ENCODE data around the gene WNT6.
A peak's percentile ranks its signal among the peaks of the same experiment; 100 is the strongest.

Gene WNT6

DNA sequence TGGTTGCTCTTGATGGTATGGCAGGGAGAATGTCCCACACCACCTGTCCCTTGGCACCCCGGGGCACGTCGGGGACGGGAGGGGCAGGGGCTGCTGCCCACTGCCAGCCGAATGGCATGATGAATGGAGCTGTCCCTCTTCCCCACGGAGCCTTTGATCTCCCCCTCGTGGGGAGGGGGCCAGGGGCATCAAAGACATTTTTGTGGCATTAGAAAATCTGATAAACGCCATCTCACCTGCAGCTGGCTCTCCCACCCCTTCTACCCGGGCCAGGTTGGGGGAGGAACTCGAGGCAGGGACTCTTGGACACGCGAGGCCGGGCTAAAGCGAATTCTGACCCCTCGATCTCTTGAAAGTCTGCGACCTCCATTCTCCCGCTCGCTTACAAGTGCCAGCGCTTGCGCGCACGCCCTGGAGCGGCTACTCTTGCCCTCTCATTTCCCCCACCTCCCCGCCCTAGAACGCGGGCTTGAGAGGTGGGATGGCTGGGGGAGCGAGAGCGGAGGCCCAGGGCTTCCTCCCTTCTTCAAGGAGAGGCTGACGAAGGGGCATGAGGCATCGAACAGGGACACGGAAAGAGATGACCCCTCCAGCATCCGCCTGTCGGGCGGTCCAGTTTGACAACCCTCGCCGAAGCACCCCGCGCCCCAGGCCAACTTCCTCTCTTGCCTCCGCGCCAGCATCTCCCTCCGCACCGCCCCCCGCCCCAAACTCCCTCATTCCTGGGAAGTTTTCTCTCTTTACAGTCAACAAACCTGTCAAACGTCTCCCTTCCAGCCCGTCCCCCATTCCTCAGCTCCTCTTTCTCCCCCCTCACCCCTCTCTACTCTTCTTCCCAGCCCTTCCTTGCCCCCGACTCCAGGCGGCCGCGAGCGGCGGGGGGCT is 692 bp upstream of the WNT6 start:
- no peaks in the 10 kb centered on the region for H3K9me3 Mint-ChIP-seq
- ATAC-seq (no peak), DNase-seq (no peak)
- H3K27me3 Mint-ChIP-seq: peaks cover 89% of the 10 kb centered on the region
- peaks cover 15% of the 10 kb centered on the region for H3K4me1 Mint-ChIP-seq
- no peak overlapping the region for H3K27ac Mint-ChIP-seq
- H3K36me3 Mint-ChIP-seq (ENCODE audit: low read depth): no peaks in the 10 kb centered on the region
- H3K4me3 Mint-ChIP-seq: peak overlapping the region; percentile 29

GRCh38 chr2:218859988-218860831 is 605 bp downstream of the WNT6 start:
- no peaks in the 10 kb centered on the region for H3K36me3 Mint-ChIP-seq (ENCODE audit: low read depth)
- no peak overlapping the region for H3K27ac Mint-ChIP-seq
- H3K9me3 Mint-ChIP-seq: no peaks in the 10 kb centered on the region
- H3K27me3 Mint-ChIP-seq: peaks cover 78% of the 10 kb centered on the region
- ATAC-seq (no peak), DNase-seq (no peak)
- peak overlapping the region; percentile 25 for H3K4me3 Mint-ChIP-seq
- H3K4me1 Mint-ChIP-seq: peaks cover 15% of the 10 kb centered on the region

DNA sequence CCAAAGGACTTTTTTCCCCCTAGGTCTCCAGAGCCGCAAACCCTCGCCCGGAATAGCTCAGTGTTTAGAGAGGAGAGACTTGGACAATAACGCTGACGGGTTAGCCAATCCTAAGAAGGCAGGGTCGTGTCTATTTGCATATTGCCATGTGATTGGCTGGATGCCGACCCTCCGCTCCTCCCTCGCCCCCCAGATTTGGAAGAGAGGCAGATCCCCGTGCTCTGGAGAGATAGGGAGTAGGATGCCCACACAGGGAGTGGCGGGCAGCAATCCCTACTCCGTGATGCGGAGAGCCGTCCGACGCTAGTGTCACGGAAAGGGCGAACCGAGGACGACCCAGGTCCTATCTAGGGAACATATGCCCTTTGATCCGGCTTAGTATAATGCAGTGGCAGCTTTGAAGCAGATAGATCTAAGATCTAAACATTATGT is 1.4 kb downstream of the WNT6 start:
- Mint-ChIP-seq H3K4me1 (peaks cover 15% of the 10 kb centered on the region), H3K27me3 (peaks cover 73% of the 10 kb centered on the region), H3K4me3 (no peak overlapping the region), H3K9me3 (no peaks in the 10 kb centered on the region), H3K27ac (no peak overlapping the region), H3K36me3 (ENCODE audit: low read depth) (no peaks in the 10 kb centered on the region)
- ATAC-seq: peak; percentile 33
- DNase-seq: no peak

- DNase-seq: no peak
- Mint-ChIP-seq H3K36me3 (ENCODE audit: low read depth) (no peaks in the 10 kb centered on the region), H3K9me3 (no peaks in the 10 kb centered on the region), H3K27ac (no peak overlapping the region), H3K27me3 (peaks cover 69% of the 10 kb centered on the region), H3K4me1 (peaks cover 13% of the 10 kb centered on the region), H3K4me3 (no peak overlapping the region)
- no peak for ATAC-seq
Observed at GRCh38 chr2:218861645-218862318, 2.2 kb downstream of the WNT6 start.

GRCh38 chr2:218863021-218863520 is 3.5 kb downstream of the WNT6 start:
- ATAC-seq (no peak), DNase-seq (no peak)
- no peaks in the 10 kb centered on the region for H3K9me3 Mint-ChIP-seq
- H3K36me3 Mint-ChIP-seq (ENCODE audit: low read depth): no peaks in the 10 kb centered on the region
- H3K27me3 Mint-ChIP-seq: peaks cover 64% of the 10 kb centered on the region
- no peak overlapping the region for H3K27ac Mint-ChIP-seq
- H3K4me1 Mint-ChIP-seq: peaks cover 13% of the 10 kb centered on the region
- H3K4me3 Mint-ChIP-seq: no peak overlapping the region

GRCh38 chr2:218865396-218865795 is 5.8 kb downstream of the WNT6 start:
- Mint-ChIP-seq H3K27me3 (peaks cover 59% of the 10 kb centered on the region), H3K4me3 (no peak overlapping the region), H3K4me1 (peaks cover 6% of the 10 kb centered on the region), H3K27ac (no peak overlapping the region), H3K36me3 (ENCODE audit: low read depth) (no peaks in the 10 kb centered on the region), H3K9me3 (no peaks in the 10 kb centered on the region)
- DNase-seq: no peak
- ATAC-seq: no peak

DNA sequence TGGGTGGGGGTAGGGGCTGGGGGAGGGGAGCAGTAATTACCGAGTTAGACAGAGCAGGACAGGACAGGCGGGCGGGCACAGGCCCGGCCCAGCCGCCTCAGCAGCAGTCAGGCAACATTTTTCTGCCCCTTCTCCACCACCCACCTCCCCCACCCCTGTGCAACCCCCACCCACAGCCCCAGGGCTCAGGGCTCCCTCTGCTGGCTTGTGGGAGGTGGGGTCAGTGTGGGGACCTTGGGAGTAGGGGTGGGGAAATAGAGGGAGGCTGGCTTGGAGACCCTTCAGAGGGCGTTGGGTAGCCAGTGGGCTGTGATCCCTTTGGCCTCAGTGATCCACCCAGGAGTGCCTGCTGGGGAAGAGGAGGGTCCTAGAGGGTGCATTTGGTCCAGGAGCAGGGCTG is 6.4 kb downstream of the WNT6 start:
- Mint-ChIP-seq H3K4me1 (peaks cover 5% of the 10 kb centered on the region), H3K27me3 (peaks cover 59% of the 10 kb centered on the region), H3K4me3 (no peak overlapping the region), H3K36me3 (ENCODE audit: low read depth) (no peaks in the 10 kb centered on the region), H3K9me3 (no peaks in the 10 kb centered on the region), H3K27ac (no peak overlapping the region)
- DNase-seq (no peak), ATAC-seq (no peak)

DNA sequence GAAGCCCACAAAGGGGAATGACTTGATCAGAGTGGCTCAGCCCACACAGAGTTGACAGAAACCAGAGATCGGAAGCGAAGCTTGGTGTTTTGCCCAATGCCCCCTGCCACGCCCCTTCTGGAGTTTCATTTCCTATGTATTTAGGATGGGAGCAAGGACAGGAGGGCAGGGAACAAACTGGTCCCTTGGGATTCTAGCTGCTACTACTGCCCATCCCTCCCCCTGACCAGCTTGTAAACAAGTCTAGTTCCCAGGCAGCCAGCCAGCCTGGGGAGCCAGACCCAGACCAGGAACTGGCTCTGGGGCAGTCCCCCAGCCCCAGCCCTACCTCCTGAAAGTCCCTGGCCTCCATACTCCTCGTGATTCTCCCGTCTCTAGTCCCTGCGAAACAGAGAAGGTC is 8.3 kb downstream of the WNT6 start:
- no peak for DNase-seq
- Mint-ChIP-seq H3K27me3 (peaks cover 55% of the 10 kb centered on the region), H3K4me1 (peaks cover 13% of the 10 kb centered on the region), H3K9me3 (no peaks in the 10 kb centered on the region), H3K4me3 (no peak overlapping the region), H3K27ac (no peak overlapping the region), H3K36me3 (ENCODE audit: low read depth) (no peaks in the 10 kb centered on the region)
- ATAC-seq: no peak

DNA sequence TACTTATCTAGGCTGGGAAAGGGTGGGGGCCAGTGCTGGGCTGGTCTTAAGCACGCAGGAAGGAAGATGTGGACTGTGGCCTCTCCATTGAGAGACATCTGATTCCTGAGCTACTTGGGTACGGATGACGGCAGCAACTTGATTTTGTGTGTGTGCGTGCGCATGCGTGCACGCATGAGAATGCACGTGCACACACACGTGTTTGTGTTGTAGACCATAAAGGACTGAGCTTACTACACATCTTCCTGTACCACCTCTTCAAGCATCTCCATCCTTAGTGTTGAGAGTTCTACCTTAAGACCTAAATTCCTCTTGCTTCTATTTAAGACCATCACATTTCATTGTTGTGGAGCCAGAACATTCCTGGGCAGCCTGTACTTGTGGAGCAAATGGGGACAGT is 9.5 kb downstream of the WNT6 start:
- peaks cover 17% of the 10 kb centered on the region for H3K4me1 Mint-ChIP-seq
- H3K27me3 Mint-ChIP-seq: peaks cover 50% of the 10 kb centered on the region
- no peaks in the 10 kb centered on the region for H3K36me3 Mint-ChIP-seq (ENCODE audit: low read depth)
- no peak overlapping the region for H3K4me3 Mint-ChIP-seq
- no peak overlapping the region for H3K27ac Mint-ChIP-seq
- ATAC-seq: no peak
- DNase-seq: no peak
- no peaks in the 10 kb centered on the region for H3K9me3 Mint-ChIP-seq

DNA sequence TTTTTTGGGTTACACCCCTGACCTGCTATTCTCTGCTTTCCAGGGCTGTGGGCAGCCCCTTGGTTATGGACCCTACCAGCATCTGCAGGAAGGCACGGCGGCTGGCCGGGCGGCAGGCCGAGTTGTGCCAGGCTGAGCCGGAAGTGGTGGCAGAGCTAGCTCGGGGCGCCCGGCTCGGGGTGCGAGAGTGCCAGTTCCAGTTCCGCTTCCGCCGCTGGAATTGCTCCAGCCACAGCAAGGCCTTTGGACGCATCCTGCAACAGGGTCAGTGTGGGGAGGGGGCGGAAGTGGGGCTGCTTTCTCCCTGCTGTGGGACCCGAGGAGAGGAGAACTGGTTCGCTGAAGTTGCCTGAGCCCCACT is 11.4 kb downstream of the WNT6 start:
- H3K36me3 Mint-ChIP-seq (ENCODE audit: low read depth): no peaks in the 10 kb centered on the region
- no peak for ATAC-seq
- H3K9me3 Mint-ChIP-seq: no peaks in the 10 kb centered on the region
- H3K4me1 Mint-ChIP-seq: peaks cover 17% of the 10 kb centered on the region
- peaks cover 64% of the 10 kb centered on the region for H3K27me3 Mint-ChIP-seq
- H3K27ac Mint-ChIP-seq: no peak overlapping the region
- H3K4me3 Mint-ChIP-seq: peak overlapping the region; percentile 48
- no peak for DNase-seq

GRCh38 chr2:218871345-218872302 is 12.0 kb downstream of the WNT6 start:
- Mint-ChIP-seq H3K4me1 (peaks cover 18% of the 10 kb centered on the region), H3K4me3 (peak overlapping the region; percentile 64), H3K9me3 (no peaks in the 10 kb centered on the region), H3K27ac (no peak overlapping the region), H3K36me3 (ENCODE audit: low read depth) (no peaks in the 10 kb centered on the region), H3K27me3 (peaks cover 65% of the 10 kb centered on the region)
- ATAC-seq: no peak
- DNase-seq: no peak

GRCh38 chr2:218872645-218873358 is 13.2 kb downstream of the WNT6 start:
- Mint-ChIP-seq H3K4me1 (peaks cover 25% of the 10 kb centered on the region), H3K4me3 (peak overlapping the region; percentile 64), H3K27ac (no peak overlapping the region), H3K9me3 (no peaks in the 10 kb centered on the region), H3K36me3 (ENCODE audit: low read depth) (no peaks in the 10 kb centered on the region), H3K27me3 (peaks cover 56% of the 10 kb centered on the region)
- ATAC-seq (no peak), DNase-seq (no peak)
